ENCODE measurements around the gene RGS6. TPM values are rescaled to one million over a fixed set of nuclear protein-coding genes. Genes with fewer than 3 reads are reported as not detected.

Gene RGS6
- polyA plus RNA-seq, 1 donor, result 1.00 TPM

DNA sequence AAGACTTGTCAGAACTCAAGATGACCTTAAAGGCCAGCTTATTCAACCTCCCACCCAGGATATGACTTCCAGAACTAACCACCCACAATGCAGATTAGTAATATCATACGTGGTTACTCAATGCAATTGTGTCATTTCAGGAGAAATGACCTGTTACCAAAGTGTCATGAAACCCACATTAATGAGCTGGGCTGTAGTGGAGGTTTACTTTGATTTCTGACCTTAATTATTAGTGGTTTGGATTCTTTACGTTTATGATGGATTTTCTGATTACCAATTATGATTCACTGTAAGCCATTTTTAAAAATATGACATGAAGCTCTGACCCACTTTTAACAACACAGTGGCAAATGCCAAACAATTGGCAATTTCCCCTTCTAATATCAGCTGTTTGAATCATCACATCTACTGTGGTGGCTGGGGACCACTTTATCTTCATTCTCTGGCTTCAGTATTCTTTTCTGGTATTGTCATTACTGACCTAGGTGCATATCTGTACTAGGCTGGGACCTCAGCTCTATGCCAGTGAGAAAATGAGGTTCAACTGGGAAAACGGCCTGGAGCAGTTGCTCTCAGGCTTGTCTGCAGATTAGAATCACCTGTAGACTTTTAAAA, 223.3 kb downstream of the RGS6 start:
- DNase-seq, result no peak

DNA sequence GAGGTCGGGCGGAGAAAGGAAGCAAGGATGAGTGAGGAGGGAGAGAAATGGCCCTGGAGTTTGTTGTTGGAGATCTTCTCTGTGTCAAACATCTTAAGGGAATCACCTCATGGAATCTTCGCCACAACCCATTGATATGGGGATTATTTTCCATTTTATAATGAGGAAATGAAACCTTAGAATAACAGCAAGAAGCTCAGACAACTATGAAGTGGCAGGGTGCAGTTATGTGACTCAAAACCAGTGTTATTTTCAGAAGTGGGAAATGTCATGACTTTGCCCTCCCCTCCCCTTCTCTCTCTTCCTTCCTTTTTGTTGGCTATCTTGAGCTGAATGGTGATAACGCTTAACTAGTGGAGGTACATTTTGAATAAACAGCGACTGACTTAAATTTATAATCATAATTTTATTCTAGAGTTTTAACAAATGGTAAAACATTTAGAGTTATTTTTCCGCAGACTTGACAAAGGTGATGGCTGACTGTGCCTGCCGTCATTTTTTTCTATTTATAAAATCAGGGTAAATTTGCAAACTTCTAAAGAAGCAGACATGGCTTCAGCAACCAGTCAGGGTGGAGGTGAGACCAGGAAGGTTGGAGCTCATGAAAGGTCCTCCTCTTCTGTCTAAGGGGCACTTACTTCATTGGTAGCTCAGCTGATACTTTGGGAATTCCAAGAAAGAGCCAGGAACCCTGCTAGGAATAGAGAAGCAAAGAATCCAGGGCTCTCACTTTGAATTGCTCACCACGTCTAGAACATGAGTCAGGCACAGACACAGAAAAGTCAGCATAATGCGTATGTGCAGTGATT, 232.4 kb downstream of the RGS6 start:
- DNase-seq, result no peak

DNA sequence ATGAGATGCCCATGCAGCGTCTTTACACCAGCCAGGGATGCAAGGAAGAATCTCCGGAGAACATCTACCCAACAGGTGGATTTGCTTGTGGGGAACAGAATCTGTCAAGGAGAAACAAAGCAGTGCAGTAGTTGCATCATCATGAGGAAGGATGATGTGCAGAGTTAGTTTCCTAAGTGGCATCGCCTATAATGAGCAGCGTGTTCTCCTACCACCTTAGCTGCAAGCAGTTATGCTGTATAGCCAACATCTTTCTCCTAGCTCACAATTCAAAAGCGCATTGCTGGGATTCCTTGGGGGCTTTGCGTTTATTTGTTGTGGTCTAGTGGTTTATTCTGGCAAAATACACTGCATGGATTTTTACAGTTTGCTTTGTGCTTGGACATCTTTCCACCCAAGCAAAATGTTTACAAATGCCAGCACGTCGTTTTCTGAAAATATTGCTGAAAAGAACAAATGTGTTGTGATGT, 233.0 kb downstream of the RGS6 start:
- DNase-seq, result no peak

DNA sequence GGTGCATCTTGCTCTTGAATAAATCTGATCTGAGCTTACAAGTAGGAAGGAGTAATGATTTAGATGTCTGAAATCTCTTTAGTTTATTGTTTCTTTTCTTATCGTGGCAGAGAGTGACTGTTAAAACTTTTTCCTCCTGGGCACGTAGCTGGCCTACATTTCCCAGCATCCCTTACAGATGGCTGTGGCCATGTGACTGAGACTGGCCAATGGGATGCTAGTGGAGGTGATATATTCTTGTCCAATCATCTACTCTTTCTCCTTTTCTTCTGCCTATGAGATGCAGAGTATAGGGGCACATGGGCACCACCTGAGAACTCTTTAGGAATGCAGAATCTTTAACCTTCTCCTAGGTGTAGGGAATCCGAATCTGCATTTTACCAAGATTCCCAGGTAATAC, 237.3 kb downstream of the RGS6 start:
- no peak for DNase-seq

DNA sequence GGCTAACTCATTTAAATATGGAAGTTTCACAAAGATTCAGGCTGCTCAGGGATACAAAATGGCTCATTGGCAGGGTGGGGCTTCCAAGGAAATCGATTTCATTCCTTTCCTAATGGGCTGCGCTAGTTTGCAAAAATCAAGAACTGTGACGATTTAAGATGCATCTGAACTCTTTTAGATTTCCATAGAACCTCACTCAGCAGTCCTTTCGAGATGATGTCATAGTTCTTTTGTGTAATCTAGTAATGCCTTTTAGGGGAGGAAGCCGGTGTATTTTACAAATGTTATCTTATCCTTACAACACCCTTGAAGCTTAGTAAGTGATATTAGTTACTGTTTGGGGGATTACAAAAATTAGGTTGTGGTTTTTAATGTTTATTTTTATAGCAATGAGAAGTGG, 239.8 kb downstream of the RGS6 start:
- no peak for DNase-seq

DNA sequence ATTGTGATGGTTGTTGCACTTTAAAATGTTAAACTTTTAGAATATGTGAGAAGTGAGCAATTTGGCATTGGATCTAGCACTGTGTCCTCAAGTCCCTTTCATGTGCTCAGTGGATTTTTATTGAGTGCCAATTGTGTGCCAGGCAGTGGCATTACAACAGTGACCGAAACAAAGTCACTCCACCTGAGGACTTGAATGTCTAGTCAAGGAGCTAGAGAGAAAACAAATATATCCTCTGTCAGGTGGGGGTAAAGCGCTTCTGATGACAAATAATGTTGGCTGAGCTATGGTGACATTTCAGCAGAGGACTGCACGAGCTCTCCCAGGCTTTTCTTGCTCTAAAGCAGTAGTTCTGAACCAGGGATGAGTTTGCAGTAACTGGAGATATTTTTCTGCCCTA, 240.4 kb downstream of the RGS6 start:
- no peak for DNase-seq

DNA sequence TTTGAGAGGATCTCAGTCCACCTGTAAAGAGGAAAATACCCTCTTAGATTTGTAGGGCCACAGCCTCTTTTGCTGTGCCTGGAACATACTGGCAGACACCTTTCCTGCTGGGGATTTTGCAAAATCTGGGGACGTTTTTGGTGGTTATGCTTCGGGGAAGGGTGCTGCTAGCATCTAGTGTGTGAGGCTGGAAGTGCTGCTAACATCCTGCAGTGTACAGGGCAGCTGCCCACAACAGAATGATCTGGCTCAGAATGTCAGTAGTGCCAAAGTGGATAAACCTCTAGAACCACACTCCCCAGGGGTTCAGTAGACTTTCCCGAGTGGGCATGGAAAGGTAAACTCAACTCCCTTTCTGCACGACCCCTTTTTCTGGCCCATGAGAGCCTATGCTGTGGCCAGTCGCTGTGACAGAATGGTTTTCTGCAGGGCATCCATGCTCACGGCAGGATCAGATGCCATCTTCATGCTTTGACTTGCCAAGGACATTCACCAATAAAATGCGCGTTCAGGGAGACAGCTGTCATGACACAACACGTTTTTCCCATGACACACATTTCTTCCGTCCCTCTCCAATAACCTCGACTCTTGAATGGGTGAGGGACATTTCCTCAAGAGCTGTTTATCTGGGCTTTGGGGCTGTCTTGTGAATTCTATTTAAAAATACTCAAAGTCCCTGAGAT, 240.9 kb downstream of the RGS6 start:
- no peak for DNase-seq

DNA sequence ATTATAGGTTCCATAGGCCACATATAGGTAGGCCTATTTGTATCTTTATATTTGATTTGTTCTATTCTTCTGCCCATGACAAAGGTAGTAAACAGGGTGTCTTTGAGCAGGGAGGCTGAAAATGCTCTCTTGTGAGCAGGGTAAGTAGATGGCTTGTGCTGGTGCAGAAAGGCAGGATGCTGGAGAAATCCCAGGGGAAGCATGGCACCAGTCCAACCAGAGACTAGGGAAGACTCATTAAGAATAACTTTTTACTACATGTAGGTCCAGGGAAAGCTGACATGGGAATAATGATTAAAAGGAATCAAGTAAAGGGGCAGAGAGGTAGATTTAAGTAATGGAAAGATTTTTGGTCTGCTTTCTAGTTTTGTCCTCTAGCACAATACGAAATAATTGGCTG, 245.0 kb downstream of the RGS6 start:
- DNase-seq, result no peak

DNA sequence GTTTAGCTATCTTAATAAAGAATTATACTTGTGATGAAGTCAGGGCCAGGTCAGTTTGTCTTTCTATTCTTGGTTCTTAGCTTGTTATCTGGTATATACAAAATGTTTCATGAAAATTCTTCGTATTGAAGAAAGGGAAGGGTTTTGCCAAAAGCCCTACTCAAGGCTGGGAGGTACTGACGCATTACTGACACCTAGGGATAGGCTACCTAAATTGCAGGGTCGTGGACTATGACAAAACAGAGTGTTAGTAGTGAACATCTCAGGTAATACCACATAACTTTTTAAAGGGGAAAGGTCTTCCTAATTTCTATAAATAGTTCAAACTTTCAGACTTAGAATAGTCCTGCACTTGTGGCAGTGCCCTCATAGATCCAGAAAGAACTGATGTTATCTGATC, 246.3 kb downstream of the RGS6 start:
- DNase-seq, result no peak

DNA sequence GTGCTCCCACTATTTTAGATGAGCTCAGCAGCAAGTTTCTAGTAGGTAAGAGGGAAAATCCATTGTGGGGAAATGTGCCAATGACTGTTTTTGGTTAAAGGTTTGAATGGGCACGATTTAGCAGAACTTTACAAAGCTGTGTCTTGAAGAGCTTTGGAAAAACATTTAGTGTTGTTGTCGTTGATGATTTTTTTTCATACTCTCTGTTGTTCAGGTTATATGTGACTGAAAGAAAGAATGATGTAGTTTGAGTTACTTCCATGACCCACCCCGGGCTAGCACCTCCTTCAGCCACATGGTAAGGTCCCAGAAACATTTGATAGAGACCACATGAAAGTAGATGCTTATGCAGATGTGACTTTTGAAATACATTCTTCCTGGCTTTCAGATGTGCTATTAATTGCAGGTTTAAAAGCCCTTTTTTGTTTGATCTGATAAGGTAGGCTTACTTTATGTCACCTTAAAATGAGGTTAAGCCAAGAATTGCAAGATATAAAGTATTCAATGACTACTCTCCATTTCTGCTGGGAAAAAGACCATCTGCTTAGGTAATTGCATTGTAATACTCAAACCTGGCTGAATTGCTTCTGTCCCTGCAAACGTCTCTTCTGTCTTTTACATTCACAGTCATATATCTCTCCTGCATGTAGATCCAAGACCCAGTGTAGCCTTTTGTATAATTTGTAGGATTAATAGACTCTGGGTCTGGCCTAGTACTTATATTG, 250.6 kb downstream of the RGS6 start:
- no peak for DNase-seq

DNA sequence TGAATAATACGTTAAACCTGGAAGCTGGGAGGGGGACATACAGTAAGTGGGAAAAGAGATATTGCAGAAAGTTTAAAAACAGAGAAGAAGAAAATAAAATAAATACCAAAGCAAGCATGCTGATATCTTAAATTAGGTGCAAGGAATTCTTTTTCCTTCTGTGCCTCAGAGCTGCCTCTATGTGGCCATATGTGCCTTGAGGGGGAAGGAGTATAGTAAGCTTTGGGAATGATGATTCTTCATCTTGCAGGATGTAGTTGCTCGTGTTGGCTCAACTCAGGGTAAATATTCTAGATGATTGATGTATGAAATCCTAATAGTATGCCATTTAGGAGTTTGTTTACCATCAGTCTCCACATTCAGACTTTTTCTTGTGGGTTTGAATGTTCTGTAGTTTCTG, 251.4 kb downstream of the RGS6 start:
- no peak for DNase-seq

DNA sequence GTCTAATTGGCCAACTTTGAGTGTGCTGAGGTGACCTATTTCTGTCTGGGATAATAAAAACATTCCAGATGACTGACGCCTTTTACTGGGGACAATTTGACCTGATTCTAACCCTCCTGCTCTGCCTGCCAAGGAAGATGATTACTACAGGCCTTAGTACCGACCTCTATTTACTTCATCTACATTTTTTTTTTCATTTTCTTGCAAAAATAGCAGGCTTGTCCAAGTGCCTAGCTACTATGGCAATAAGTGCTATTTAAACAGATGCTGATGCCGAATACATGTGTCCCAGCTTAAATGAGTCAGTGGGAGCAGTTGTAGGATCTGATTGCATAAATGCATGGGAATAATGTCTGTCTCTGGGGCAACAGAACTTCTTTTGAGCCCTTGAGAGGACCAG, 254.3 kb downstream of the RGS6 start:
- DNase-seq, result no peak

DNA sequence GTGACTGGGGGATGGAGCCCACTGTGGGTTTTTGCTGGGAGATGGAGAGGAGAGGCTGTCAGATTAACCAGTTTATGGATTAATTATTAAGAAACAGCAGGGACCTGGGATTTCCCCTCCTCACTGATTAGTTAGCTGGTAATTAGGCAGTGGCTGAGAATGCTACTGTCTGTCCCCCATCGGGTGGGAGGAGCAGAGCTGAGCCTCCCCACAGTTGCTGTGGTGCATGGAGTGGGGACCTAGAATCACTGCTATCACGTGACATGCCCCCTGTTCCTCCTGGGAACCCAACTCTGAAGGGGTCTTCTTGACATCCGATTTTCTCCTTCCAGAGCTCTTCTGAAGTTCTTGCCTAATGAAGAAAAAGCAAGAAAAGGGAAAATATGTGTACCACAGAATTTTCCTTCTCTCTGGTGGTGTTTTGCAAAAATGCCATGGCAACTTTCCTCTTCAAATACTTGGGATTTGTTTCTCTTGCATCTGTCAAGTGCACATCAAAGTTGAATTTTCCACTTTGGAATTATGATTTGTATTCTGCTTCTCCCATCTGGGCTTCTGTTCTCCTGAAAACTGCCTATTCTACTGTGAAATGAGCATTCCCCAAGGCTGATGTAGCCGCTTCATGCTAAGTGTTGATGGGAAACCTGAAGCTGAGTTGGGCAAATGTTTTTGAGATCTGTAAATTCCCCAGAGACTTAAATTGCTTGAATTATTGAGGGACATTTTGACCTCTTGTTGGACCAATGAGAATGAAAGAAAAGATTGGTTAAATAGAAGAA, 264.2 kb downstream of the RGS6 start:
- DNase-seq, result no peak

DNA sequence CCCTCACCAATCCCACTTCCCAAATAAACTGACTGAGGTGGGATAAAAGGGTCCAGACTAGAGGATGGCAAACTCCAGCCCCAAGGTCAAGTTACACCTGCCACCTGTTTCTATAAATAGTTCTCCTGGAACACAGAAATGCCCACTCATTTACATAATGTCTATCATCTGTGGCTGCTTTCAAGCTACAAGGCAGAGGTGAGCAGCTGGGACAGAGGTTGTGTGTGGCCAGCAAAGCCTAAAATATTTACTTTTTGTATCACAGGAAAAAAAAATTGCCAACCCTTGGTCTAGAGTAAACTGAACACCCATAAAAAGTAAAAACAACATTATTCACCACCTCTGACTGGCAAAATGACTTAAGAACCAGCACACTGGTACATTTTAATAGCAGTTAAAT, 269.4 kb downstream of the RGS6 start:
- no peak for DNase-seq

DNA sequence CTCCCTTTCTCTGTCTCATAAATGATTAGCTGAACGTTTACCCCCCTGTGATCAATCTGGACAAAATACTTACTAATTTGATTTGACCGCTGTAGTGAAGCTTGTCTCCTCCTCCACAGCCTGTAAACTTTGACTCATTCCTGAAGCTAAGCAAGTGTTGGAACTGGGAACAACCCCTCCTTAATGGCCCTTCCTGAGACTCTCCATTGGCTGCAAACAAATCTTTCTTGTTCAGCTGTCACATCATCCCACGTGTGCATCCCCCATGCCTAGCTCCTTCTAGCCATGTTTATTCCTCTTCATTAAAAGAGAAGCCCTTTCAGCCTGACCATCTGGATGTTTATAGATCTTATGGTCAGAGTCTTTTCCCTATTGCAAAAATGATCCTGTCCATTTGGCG, 281.2 kb downstream of the RGS6 start:
- DNase-seq, result peak; percentile 38

DNA sequence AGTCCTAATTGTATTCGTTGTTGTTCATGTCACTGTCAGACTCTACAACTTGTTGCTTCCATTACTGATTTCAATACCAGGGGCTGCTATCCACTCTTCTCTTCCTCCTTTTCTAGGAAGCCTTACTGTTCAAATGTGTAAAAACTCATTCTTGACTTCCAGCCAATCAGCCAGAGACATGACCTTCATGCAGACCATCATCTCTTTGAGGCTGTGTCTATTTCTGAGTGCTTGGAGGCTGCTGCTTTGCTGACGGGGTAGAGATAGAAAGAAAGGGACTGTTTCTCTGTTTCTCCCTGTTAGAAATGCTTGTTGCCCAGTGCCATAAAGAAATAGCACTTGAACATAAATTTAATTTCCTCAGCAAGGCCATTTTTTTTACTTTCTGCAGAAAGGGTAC, 282.9 kb downstream of the RGS6 start:
- no peak for DNase-seq

DNA sequence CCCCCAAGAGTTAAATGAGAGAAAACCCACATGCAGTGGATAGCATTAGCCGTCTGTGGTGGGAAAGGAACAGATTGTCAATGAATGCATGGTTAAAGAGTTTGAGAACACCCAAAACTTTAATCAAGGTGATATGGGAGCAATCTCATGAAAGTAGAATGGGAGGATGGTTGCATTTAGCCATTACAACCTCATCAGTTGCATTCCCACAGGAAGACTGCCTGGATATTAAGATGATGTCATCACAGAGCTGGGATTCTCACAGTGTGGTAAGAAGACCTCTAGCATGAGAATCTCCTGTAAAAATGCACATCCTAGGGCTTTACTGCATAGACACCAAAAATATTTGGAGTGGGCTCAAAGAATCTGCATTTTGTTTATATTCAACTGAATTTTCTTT, 284.9 kb downstream of the RGS6 start:
- no peak for DNase-seq

DNA sequence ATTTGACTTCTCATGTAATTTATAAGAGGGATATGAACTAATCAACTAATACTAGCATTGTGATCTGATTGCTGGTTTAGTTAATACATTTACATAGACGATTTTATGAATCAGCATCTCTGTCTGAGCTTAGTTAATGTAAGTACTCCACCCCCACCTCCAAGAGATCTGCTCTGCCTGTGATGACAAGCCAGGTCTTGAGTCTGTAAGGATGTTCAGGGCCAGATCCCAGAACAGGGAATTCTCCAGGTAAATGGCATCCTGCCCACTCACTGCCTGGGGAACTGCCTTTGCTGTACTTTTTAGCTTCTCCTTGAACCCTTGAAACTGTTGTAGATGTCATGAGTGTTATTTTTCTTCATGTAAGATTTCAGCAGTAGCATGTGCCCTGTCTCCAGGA, 289.8 kb downstream of the RGS6 start:
- no peak for DNase-seq

DNA sequence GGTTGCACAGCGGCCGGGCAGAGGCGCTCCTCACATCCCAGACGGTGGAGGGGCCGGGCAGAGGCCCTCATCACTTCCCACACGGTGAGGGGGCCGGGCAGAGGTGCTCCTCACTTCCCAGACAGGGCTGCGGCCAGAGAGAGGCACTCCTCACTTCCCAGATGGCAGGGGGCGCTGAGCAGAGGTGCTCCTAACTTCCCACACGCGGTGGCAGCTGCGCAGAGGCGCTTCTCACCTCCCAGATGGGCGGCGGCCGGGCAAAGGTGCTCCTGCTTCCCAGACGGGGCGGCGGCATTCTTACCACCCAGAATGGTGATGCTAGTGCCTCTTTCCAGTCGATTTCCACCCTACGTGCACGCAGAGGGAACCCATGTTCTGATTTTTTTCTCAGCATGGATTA, 304.4 kb downstream of the RGS6 start:
- no peak for DNase-seq

DNA sequence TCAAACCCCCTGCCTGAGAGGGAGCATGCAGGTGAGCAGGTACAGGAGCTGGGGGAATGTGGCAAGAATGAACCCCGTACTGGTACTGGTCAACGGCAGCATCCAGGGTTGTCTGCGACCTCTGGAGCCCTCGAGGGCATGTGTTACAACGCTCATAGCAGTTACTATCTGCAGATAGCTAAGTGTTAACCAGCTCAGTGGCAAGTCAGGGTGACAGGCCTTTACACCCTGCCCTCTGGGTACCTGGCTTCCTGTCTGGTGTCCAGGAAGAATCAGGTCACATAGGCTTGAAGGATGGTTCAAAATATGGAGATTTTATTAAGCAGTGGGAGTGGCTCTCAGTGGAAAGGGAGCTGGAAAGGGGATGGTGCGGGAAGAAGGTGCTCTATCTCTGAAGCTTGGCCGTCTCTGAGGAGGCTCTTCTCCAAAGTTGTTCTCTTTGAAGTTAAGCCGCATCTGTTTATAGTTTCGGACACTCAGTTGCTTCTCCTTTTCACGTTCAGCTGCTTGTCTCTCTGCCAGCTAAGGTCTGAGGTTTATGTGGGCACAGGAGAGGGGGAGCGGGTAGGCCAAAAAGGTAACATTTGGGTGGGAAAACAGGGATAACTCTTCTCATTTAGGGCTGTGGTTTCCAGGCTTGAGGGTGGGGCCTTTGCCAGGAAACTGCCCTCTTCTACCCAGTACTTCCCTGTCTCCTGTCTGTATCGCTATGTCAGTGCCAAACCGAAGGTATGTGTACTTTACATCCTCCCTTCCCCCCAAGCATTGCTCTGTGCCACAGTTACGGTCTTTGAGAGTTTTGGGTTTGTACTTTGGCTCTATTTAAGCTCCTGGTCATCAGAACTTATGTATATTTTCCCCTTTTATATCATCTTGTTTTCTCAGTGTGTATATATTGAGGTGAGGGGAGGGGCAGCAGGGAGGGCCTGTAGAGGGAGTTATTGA, 305.8 kb downstream of the RGS6 start:
- no peak for DNase-seq
